GM18873 (cell line): ENCODE data around the gene VIPAS39.
A peak's percentile ranks its signal among the peaks of the same experiment; 100 is the strongest.
"Not testable (repeated sequence)": the region's sequence is repeated elsewhere in the genome, so short reads cannot be mapped to it uniquely, and the experiment has no call there.

Experiments used
- ATAC-seq: cut with Tn5 transposase; IDR thresholded peaks from one replicate; pipeline ENCODE4 v1.9.1; 2021; ENCODE audit warnings: mild to moderate bottlenecking, moderate library complexity, moderate number of reproducible peaks; ENCODE audit not compliant: unreplicated experiment, low FRiP score

Gene VIPAS39

GRCh38 chr14:77473921-77474320, 16.5 kb upstream of the VIPAS39 start:
- no peak for ATAC-seq

GRCh38 chr14:77470224-77470870, 12.9 kb upstream of the VIPAS39 start:
- ATAC-seq, result no peak

- no peak for ATAC-seq
Measured at GRCh38 chr14:77469539-77469938, 12.1 kb upstream of the VIPAS39 start.

- no peak for ATAC-seq
Measured at GRCh38 chr14:77469067-77469505, 11.7 kb upstream of the VIPAS39 start.

- ATAC-seq, result no peak
Measured at GRCh38 chr14:77467801-77468200, 10.4 kb upstream of the VIPAS39 start.

- ATAC-seq, result no peak
Measured at GRCh38 chr14:77459072-77459723, 1.8 kb upstream of the VIPAS39 start.

- peak; percentile 22 for ATAC-seq
Measured at GRCh38 chr14:77458249-77458950, 999 bp upstream of the VIPAS39 start.

- ATAC-seq, result no peak
Measured at GRCh38 chr14:77457115-77457521, 283 bp downstream of the VIPAS39 start.

GRCh38 chr14:77455966-77456640, 1.3 kb downstream of the VIPAS39 start:
- ATAC-seq, result no peak

- no peak for ATAC-seq
Measured at GRCh38 chr14:77442196-77442595, 15.2 kb downstream of the VIPAS39 start.

- no peak for ATAC-seq
Measured at GRCh38 chr14:77439861-77440260, 17.5 kb downstream of the VIPAS39 start.

GRCh38 chr14:77438596-77438995, 18.8 kb downstream of the VIPAS39 start:
- no peak for ATAC-seq

GRCh38 chr14:77436042-77436441, 21.4 kb downstream of the VIPAS39 start:
- no peak for ATAC-seq

GRCh38 chr14:77426396-77426795, 31.0 kb downstream of the VIPAS39 start:
- ATAC-seq, result no peak

- no peak for ATAC-seq
Measured at GRCh38 chr14:77424862-77425261, 32.5 kb downstream of the VIPAS39 start.

- no peak for ATAC-seq
Measured at GRCh38 chr14:77423423-77423822, 34.0 kb downstream of the VIPAS39 start, which contains the start of gene NOXRED1. NOXRED1 (minus strand) TSS chr14:77423523; CDS start chr14:77422889, 634 bp downstream.

GRCh38 chr14:77421201-77421600, 36.2 kb downstream of the VIPAS39 start:
- ATAC-seq, result no peak

GRCh38 chr14:77416836-77417235, 40.6 kb downstream of the VIPAS39 start:
- ATAC-seq, result no peak

GRCh38 chr14:77416098-77416497, 41.3 kb downstream of the VIPAS39 start:
- ATAC-seq, result not testable (repeated sequence)

- ATAC-seq, result not testable (repeated sequence)
Measured at GRCh38 chr14:77415403-77416030, 41.9 kb downstream of the VIPAS39 start.
